DOHH2 (cell line): ENCODE data around the gene PSMD8.

Experiments used
- EZH2phosphoT487 ChIP-seq: fragments of 200-600 bp; sonication (generic); IDR thresholded peaks from 2 replicates; pipeline ENCODE4 v1.6.1; 2017; ENCODE audit warnings: borderline replicate concordance, mild to moderate bottlenecking, antibody characterized with exemption, low read length, moderate library complexity, mixed read lengths
- TF ChIP-seq, protein P1 (sequence below): fragments of 200-600 bp; sonication (generic); IDR thresholded peaks from one replicate; pipeline ENCODE4 v1.5.1; 2014; ENCODE audit warnings: antibody characterized with exemption, mild to moderate bottlenecking, low read depth, low read length; ENCODE audit not compliant: poor library complexity, severe bottlenecking

DNA sequence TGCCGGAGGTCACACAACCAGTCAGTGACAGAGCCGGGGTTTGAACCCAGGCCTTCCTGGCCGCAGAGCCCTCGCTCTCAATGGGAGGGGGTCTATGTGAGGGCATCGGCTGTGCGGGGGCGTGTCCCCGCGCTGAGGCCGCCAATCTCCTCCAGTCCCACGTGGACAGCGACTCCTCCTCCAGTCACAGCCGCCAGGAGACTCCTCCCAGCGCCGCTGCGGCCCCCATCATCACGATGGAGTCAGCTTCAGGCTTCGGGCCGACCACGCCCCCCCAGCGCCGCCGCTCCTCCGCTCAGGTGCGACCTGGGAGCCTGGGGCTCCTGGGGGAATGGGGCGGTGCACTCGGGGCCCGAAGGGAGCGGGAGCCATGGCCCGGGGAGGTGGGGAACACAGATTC lies 20.1 kb downstream of the PSMD8 start:
- TF ChIP-seq, protein P1, sequence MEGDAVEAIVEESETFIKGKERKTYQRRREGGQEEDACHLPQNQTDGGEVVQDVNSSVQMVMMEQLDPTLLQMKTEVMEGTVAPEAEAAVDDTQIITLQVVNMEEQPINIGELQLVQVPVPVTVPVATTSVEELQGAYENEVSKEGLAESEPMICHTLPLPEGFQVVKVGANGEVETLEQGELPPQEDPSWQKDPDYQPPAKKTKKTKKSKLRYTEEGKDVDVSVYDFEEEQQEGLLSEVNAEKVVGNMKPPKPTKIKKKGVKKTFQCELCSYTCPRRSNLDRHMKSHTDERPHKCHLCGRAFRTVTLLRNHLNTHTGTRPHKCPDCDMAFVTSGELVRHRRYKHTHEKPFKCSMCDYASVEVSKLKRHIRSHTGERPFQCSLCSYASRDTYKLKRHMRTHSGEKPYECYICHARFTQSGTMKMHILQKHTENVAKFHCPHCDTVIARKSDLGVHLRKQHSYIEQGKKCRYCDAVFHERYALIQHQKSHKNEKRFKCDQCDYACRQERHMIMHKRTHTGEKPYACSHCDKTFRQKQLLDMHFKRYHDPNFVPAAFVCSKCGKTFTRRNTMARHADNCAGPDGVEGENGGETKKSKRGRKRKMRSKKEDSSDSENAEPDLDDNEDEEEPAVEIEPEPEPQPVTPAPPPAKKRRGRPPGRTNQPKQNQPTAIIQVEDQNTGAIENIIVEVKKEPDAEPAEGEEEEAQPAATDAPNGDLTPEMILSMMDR: no peak
- no peak for TF ChIP-seq EZH2phosphoT487
